H9 (cell line): ENCODE data around the gene IFI27. TPM values are rescaled to one million over a fixed set of nuclear protein-coding genes. Genes with fewer than 3 reads are reported as not detected.

Source experiments
- DNase-seq: peaks from one replicate; pipeline ENCODE4 v3.0.0-alpha.2; 2017
- H2AFZ ChIP-seq: one replicate; pipeline ENCODE4 v1.6.1; 2013; ENCODE audit warnings: mild to moderate bottlenecking, low read length, control low read depth, moderate library complexity
- H2AK5ac ChIP-seq: 2 replicates; pipeline ENCODE4 v1.6.1; 2013; ENCODE audit warnings: low read length, control low read depth, mixed read lengths; ENCODE audit not compliant: insufficient read length
- H2BK120ac ChIP-seq: one replicate; pipeline ENCODE4 v1.6.1; 2013; ENCODE audit warnings: low read depth, mild to moderate bottlenecking, low read length, control low read depth, inconsistent platforms; ENCODE audit not compliant: poor library complexity, severe bottlenecking
- H2BK12ac ChIP-seq: 2 replicates; pipeline ENCODE4 v1.6.1; 2013; ENCODE audit warnings: low read length, control low read depth, mixed read lengths, low read depth; ENCODE audit not compliant: insufficient read length
- H2BK15ac ChIP-seq: 2 replicates; pipeline ENCODE4 v1.6.1; 2013; ENCODE audit warnings: low read depth, low read length, control low read depth
- H2BK20ac ChIP-seq: one replicate; pipeline ENCODE4 v1.6.1; 2013; ENCODE audit warnings: low read depth, mild to moderate bottlenecking, low read length, control low read depth, inconsistent platforms; ENCODE audit not compliant: poor library complexity, severe bottlenecking
- H2BK5ac ChIP-seq: 2 replicates; pipeline ENCODE4 v1.6.1; 2013; ENCODE audit warnings: low read length, control low read depth, mixed read lengths; ENCODE audit not compliant: insufficient read length
- H3K14ac ChIP-seq: 2 replicates; pipeline ENCODE4 v1.6.1; 2013; ENCODE audit warnings: low read length, control low read depth; ENCODE audit not compliant: insufficient read depth
- H3K18ac ChIP-seq: 2 replicates; pipeline ENCODE4 v1.6.1; 2013; ENCODE audit warnings: low read depth, mild to moderate bottlenecking, mixed read lengths, low read length, control low read depth; ENCODE audit not compliant: insufficient read length
- H3K23ac ChIP-seq: 2 replicates; pipeline ENCODE4 v1.6.1; 2013; ENCODE audit warnings: low read length, control low read depth, mixed read lengths, low read depth; ENCODE audit not compliant: insufficient read length
- H3K23me2 ChIP-seq: 2 replicates; pipeline ENCODE4 v1.6.1; 2013; ENCODE audit warnings: low read depth, mild to moderate bottlenecking, mixed read lengths, low read length, control low read depth; ENCODE audit not compliant: insufficient read length, poor library complexity, severe bottlenecking
- H3K27ac ChIP-seq: 2 replicates; pipeline ENCODE4 v1.5.1; 2013; ENCODE audit warnings: low read length, control low read depth, mixed read lengths, low read depth; ENCODE audit not compliant: insufficient read length
- H3K27me3 ChIP-seq: 2 replicates; pipeline ENCODE4 v1.6.1; 2013; ENCODE audit warnings: low read length, control low read depth, inconsistent platforms; ENCODE audit not compliant: insufficient read depth
- H3K4ac ChIP-seq: 2 replicates; pipeline ENCODE4 v1.6.1; 2013; ENCODE audit warnings: low read depth, mild to moderate bottlenecking, control low read depth, inconsistent platforms, low read length, moderate library complexity
- H3K4me1 ChIP-seq: 2 replicates; pipeline ENCODE4 v1.6.1; 2013; ENCODE audit warnings: low read length, control low read depth, inconsistent platforms; ENCODE audit not compliant: insufficient read depth
- H3K4me2 ChIP-seq: 2 replicates; pipeline ENCODE4 v1.6.1; 2013; ENCODE audit warnings: low read length, control low read depth, mixed read lengths; ENCODE audit not compliant: insufficient read length, insufficient read depth
- H3K56ac ChIP-seq: 2 replicates; pipeline ENCODE4 v1.6.1; 2013; ENCODE audit warnings: low read depth, mild to moderate bottlenecking, mixed read lengths, low read length, control low read depth; ENCODE audit not compliant: insufficient read length
- H3K79me1 ChIP-seq: 2 replicates; pipeline ENCODE4 v1.6.1; 2013; ENCODE audit warnings: low read depth, mild to moderate bottlenecking, moderate library complexity, low read length, control low read depth, inconsistent platforms; ENCODE audit not compliant: insufficient read depth, poor library complexity, severe bottlenecking
- H3K79me2 ChIP-seq: 2 replicates; pipeline ENCODE4 v1.6.1; 2013; ENCODE audit warnings: low read length, control low read depth, inconsistent platforms; ENCODE audit not compliant: insufficient read depth
- H3K9ac ChIP-seq: 2 replicates; pipeline ENCODE4 v1.6.1; 2013; ENCODE audit warnings: low read length, control low read depth, mixed read lengths; ENCODE audit not compliant: insufficient read length; ENCODE audit errors: extremely low read depth
- H3K9me3 ChIP-seq: one replicate; pipeline ENCODE4 v1.6.1; 2013; ENCODE audit warnings: low read depth, low read length, inconsistent platforms; ENCODE audit not compliant: control insufficient read depth
- H3T11ph ChIP-seq: one replicate; pipeline ENCODE4 v1.6.1; 2013; ENCODE audit warnings: mild to moderate bottlenecking, low read length, control low read depth, inconsistent platforms
- H4K20me1 ChIP-seq: one replicate; pipeline ENCODE4 v1.6.1; 2013; ENCODE audit not compliant: control insufficient read depth, insufficient read length, insufficient read depth
- H4K5ac ChIP-seq: 2 replicates; pipeline ENCODE4 v1.6.1; 2013; ENCODE audit warnings: low read depth, mild to moderate bottlenecking, mixed read lengths, low read length, control low read depth; ENCODE audit not compliant: insufficient read length
- H4K8ac ChIP-seq: replicated peaks from 2 replicates; pipeline ENCODE4 v1.6.1; 2013; ENCODE audit warnings: low read length, control low read depth, mixed read lengths, low read depth; ENCODE audit not compliant: insufficient read length
- H4K91ac ChIP-seq: 2 replicates; pipeline ENCODE4 v1.6.1; 2013; ENCODE audit warnings: low read depth, mild to moderate bottlenecking, moderate library complexity, mixed read lengths, low read length, control low read depth; ENCODE audit not compliant: insufficient read length
- H3K27ac Mint-ChIP-seq, 3 experiments: 2 replicates in 2 of 3; 3 replicates in 1 of 3; pipeline ENCODE4 v1.8.0; 2020 to 2021; ENCODE audit warnings: mixed read lengths in 3 of 3, mild to moderate bottlenecking in 1 of 3, moderate library complexity in 1 of 3
- H3K27me3 Mint-ChIP-seq: 2 replicates; pipeline ENCODE4 v1.8.0; 2021; ENCODE audit warnings: low read depth, mild to moderate bottlenecking, moderate library complexity, mixed read lengths
- H3K36me3 Mint-ChIP-seq, 3 experiments: 2 replicates in 2 of 3; 3 replicates in 1 of 3; pipeline ENCODE4 v1.8.0; 2020 to 2021; ENCODE audit warnings: low read depth in 3 of 3, mixed read lengths in 3 of 3; ENCODE audit not compliant: insufficient read depth in 1 of 3
- H3K4me1 Mint-ChIP-seq, 2 experiments: 2 replicates each; pipeline ENCODE4 v1.8.0; 2020; ENCODE audit warnings: mixed read lengths in 2 of 2
- H3K4me3 Mint-ChIP-seq, 2 experiments: 2 replicates in 1 of 2; 3 replicates in 1 of 2; pipeline ENCODE4 v1.8.0; 2020 to 2021; ENCODE audit warnings: mild to moderate bottlenecking in 2 of 2, mixed read lengths in 2 of 2, moderate library complexity in 1 of 2
- H3K9me3 Mint-ChIP-seq, 2 experiments: 2 replicates in 1 of 2; 3 replicates in 1 of 2; pipeline ENCODE4 v1.8.0; 2020; ENCODE audit warnings: mild to moderate bottlenecking in 2 of 2, mixed read lengths in 2 of 2, moderate library complexity in 1 of 2
- WGBS: extraction: QIAGEN DNeasy Blood & Tissue Kit; methylation state at CpG from one replicate; pipeline ENCODE4 v1.1.7; 2013; ENCODE audit warnings: missing lambda C conversion rate, low lambda C conversion rate, mixed read lengths; ENCODE audit not compliant: insufficient read length; ENCODE audit errors: extremely low coverage; 5-methylcytosine and 5-hydroxymethylcytosine counted together
- total RNA-seq: library from RNA; stranded (reverse); gene quantifications from 2 replicates; pipeline ENCODE4 v1.2.1, GENCODE V29; 2021
- TF ChIP-seq, protein P1 (sequence below): fragments of 200-600 bp; sonication (generic); conservative IDR thresholded peaks from 3 replicates; pipeline ENCODE4 v1.8.0; 2021; ENCODE audit warnings: antibody characterized with exemption, mild to moderate bottlenecking

IFI27 gene
- total RNA-seq, 1 experiment from 2014 or later: 1.7 TPM

GRCh38 chr14:94097091-94097490 is 13.4 kb upstream of the IFI27 start:
- H4K20me1 ChIP-seq: no peaks in the 10 kb centered on the region
- no peaks in the 10 kb centered on the region for H3K23me2 ChIP-seq
- H3K27ac ChIP-seq: no peak overlapping the region
- Mint-ChIP-seq H3K36me3 (peaks cover 0 to 5% (median 1%) of the 10 kb centered on the region in 3 experiments; a peak in 2 of 7 replicates), H3K4me1 (peaks cover 0 to 8% of the 10 kb centered on the region in 2 experiments; a peak in 3 of 4 replicates), H3K4me3 (no peak overlapping the region), H3K9me3 (no peaks in the 10 kb centered on the region; a peak in 1 of 5 replicates), H3K27ac (no peak overlapping the region), H3K27me3 (no peaks in the 10 kb centered on the region)
- WGBS: no CpG with 5 or more reads among the region's 4 CpGs
- H3K4me2 ChIP-seq: no peak overlapping the region
- no peak overlapping the region for H3K23ac ChIP-seq
- no peaks in the 10 kb centered on the region for H3K9me3 ChIP-seq
- DNase-seq: no peak
- H2AFZ ChIP-seq: no peak overlapping the region
- H4K91ac ChIP-seq: no peak overlapping the region
- no peak overlapping the region for H3K56ac ChIP-seq
- no peak overlapping the region for H3K9ac ChIP-seq
- H3K27me3 ChIP-seq: no peaks in the 10 kb centered on the region
- no peak overlapping the region for H2BK12ac ChIP-seq
- no peak overlapping the region for H2BK15ac ChIP-seq
- no peak overlapping the region for H3K4ac ChIP-seq
- no peak overlapping the region for H3K14ac ChIP-seq
- H3T11ph ChIP-seq: no peak overlapping the region
- no peak overlapping the region for H2BK5ac ChIP-seq
- H4K5ac ChIP-seq: no peak overlapping the region
- H3K4me1 ChIP-seq: no peaks in the 10 kb centered on the region
- H4K8ac ChIP-seq: no peak overlapping the region
- H3K79me1 ChIP-seq: no peaks in the 10 kb centered on the region
- H3K79me2 ChIP-seq: no peaks in the 10 kb centered on the region
- H3K18ac ChIP-seq: no peak overlapping the region
- no peak overlapping the region for H2BK120ac ChIP-seq
- TF ChIP-seq, protein P1, sequence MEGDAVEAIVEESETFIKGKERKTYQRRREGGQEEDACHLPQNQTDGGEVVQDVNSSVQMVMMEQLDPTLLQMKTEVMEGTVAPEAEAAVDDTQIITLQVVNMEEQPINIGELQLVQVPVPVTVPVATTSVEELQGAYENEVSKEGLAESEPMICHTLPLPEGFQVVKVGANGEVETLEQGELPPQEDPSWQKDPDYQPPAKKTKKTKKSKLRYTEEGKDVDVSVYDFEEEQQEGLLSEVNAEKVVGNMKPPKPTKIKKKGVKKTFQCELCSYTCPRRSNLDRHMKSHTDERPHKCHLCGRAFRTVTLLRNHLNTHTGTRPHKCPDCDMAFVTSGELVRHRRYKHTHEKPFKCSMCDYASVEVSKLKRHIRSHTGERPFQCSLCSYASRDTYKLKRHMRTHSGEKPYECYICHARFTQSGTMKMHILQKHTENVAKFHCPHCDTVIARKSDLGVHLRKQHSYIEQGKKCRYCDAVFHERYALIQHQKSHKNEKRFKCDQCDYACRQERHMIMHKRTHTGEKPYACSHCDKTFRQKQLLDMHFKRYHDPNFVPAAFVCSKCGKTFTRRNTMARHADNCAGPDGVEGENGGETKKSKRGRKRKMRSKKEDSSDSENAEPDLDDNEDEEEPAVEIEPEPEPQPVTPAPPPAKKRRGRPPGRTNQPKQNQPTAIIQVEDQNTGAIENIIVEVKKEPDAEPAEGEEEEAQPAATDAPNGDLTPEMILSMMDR: no peak
- no peak overlapping the region for H2AK5ac ChIP-seq
- no peak overlapping the region for H2BK20ac ChIP-seq
